ENCODE data around the gene NAV2.
"Not testable (repeated sequence)": the region's sequence is repeated elsewhere in the genome, so short reads cannot be mapped to it uniquely, and the experiment has no call there.

Gene NAV2

DNA sequence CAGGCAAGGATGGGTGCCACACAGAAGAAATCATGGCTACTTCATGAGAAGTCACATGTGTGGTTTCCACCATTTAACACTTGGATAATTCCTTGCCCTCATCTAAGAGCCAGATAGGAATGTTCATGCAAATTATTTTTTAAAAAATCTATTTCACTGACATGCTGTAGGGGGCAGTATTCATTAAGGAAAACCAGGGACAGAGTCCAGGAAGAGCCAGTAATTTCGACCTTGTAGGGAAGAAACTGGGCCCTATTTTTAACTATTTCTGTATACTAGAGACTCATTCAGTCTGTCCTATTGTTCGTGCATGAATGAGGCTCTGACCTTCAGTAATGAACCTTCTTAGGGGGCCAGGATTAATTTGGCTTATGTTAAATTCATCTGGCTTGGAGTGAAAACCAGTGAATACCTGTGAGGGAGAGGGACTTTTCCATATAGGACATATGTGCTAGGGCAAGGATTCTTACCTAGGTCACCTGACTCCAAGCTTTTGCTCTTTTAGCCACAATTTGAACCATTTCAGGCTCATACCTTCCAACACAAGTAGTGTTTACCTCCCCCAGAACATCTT, 192.7 kb downstream of the NAV2 start:
- peak; percentile 66 for DNase-seq

GRCh38 chr11:19906126-19906525, 193.5 kb downstream of the NAV2 start:
- DNase-seq, result no peak

- DNase-seq, result no peak
Measured at GRCh38 chr11:19907008-19907579, 194.5 kb downstream of the NAV2 start.

DNA sequence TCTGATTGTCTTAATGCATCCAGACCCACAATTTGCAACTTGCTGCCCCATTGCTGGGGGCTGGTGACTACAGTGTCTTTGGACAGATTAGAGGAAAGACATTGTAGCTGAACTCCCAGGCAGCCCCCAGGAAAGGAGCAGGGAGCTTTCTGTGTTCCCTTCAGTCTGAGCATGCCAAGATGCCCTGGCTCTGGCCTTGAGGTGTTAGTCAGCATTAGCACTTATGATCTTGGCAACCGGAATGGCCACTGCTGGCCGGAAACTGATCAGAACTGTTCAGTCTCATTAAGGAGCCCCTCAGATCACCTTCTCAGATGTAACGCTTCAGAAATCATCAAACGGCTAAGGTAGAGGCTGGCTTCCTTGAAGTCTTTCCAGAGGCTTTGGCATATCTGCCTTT, 195.2 kb downstream of the NAV2 start:
- no peak for DNase-seq

- DNase-seq, result no peak
Measured at GRCh38 chr11:19910931-19911330, 198.3 kb downstream of the NAV2 start.

DNA sequence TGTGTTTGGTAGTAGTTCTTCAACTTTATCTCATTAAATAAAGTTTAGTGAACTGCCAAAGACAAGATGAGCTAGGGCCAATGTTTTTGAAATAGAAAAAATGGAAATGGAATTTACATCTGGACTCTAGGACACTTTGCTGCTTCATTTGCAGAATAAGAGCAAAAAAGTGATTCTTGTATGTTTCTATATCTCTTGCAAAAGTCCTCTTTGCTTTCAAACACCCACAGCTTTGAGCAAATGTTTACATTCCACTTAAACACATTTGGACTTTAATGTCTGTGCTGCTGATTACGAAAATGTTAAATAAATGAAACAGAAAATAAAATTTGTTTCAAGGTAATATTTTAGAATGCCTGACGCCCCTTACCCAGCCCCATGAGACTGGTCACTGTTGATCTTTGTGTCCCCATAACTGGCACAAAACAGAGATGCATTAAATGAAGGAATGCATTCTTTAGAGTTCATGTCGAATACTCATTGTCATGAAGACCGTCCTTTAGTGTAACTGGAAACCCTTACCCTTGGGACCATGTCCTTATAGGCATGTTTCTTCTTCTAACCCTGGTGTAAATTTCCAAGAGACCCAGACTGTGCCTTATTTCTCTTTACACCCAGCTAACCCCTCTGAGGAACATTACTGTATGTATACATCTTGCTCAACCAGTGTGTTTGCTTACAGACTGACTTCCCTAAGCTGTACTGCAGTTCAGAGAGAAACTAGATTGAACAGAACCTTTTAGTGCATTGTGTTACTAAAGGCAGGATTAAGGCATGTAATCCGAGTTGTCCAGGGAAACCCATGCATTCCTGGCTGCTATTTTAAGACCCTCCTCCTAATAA, 199.7 kb downstream of the NAV2 start:
- DNase-seq, result no peak

DNA sequence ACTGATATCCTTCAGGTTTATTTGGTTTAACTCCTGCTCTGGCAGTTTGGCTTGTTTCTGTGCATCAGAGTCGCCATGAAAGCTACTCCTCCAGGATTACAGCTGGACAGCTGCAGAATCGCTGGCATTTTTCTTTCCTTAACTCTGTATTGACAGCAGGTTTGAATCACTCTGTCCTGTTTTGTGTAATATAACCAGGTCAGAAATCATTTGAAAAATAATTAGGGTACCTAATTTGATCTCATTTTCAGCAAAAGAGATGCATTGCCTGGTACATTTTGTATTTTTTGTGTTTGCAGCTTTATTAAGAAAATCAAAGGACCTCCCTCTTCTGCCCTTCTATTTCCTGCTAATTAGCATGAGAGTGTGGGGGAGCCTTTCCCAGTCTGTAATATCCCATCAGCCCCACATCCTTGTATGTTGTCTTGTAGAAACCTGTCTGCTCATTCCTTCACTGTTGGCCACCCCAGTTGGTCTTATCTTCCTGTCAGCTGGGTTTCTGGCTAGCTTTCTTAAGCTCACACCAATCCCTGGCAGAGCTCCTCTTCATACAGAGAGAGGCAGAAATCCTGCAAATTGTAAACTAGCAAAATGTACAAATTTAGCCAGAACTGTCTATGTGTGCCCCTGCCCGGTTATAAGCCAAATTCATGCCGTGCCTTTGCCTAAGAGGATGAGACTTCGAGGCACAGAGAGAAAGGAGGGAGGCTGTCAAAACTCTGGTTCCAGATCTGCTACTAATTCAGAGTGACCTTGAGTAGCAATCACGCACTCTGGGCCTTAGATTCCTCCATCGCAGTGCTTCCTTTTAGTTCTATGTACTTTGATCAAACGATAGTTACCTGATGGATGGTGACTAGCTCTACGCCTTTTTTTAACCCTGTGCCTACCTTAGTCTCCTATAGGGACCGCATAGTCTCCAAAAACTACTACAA, 200.6 kb downstream of the NAV2 start:
- DNase-seq, result no peak

GRCh38 chr11:19913893-19914249, 201.2 kb downstream of the NAV2 start:
- no peak for DNase-seq

GRCh38 chr11:19915808-19916207, 203.2 kb downstream of the NAV2 start:
- no peak for DNase-seq

DNA sequence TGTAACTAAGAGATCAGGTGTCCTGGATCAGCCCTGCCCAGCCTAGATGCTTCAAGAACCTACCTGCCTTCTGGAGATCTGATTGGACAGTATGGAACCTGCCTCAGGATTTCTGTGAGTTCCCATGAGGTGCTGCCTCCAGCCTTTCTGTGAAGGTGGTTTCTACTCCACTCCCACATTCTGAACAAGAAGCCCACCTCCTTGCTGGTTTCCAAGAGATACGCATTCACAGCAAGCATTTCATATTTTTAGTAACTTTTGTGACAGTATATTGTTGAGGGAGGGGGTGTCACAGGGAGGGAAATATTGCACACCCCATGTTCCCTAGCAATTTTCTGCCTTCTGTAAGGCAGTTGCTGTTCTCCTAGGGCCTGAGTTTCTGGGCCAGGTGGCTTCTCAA, 204.4 kb downstream of the NAV2 start:
- DNase-seq, result no peak

- peak; percentile 73 for DNase-seq
Measured at GRCh38 chr11:19918302-19919049, 205.8 kb downstream of the NAV2 start.

- peak; percentile 98 for DNase-seq
Measured at GRCh38 chr11:19919050-19919561, 206.5 kb downstream of the NAV2 start.

DNA sequence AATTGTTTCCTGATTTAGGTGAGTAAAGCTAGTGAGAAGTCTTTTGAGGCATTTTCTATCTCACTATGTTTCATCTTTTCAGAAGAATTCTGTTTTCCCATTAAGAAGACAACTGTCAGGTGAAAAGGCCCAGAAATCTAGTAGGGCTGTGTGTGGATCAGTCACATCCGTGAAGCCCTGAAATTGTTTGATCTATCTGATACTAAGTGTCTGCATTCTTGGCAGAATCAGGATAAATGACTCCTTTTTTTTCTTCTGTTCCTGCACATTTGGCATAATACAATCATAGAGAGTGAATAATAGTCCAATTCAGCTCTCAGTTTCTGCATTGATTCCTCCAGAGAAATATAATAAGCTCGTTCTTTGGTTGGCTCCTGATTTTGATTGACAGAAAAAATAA, 208.3 kb downstream of the NAV2 start:
- no peak for DNase-seq

DNA sequence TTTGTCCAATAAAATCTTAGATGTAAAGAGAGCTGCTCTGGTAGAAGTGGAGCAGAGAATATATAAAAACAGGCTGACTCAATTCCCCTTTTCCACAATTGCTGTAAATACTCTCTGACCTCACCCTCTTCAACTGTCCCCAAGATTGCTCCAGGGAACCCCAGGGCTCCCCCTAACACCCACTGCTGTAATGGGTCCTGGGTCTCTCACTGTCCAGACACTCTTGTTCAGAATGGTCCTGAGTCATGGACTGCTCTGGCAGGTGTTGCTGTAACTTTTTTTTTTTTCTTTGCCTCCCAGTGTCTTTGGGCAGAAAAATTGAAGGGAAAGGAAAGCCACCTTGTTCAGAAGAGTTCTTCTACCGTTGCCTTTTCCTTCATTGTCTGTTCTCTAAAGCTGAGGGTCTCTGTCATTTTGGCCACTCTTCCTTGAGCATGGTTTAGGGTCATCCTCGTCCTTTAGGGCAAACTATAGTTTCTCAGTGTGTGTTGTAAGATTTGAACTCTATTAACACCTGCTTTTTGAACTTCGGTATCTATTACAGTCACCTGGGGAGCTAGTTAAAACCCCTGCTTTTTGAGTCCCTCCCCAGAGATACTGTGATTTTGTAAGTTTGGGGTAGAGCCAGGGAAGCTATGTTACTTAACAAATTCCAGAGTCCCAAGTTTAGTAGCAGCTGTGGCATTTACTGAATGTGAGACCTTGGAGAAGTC, 209.5 kb downstream of the NAV2 start:
- DNase-seq, result no peak

- DNase-seq, result peak; percentile 64
Measured at GRCh38 chr11:19922689-19923035, 210.0 kb downstream of the NAV2 start.

- DNase-seq, result peak; percentile 79
Measured at GRCh38 chr11:19923626-19924025, 211.0 kb downstream of the NAV2 start.

DNA sequence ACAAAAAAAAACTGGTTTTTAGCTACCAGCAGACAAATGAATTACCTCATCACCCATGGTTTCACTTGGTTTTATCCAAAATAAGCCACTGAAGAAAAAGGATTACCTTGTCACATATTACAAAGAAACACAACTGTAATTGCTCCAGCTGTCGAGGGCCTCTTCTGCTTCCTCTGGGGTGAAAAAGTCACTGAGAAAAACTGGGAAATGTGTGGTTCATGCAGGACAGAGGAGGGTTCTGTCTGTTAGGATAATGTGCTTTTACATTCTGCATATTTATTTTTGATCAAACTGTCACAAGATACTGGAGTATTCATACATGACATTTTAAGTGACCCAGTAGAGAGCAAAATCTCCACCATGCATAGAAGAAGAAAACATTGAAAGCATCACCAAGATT, 211.7 kb downstream of the NAV2 start:
- DNase-seq, result no peak

DNA sequence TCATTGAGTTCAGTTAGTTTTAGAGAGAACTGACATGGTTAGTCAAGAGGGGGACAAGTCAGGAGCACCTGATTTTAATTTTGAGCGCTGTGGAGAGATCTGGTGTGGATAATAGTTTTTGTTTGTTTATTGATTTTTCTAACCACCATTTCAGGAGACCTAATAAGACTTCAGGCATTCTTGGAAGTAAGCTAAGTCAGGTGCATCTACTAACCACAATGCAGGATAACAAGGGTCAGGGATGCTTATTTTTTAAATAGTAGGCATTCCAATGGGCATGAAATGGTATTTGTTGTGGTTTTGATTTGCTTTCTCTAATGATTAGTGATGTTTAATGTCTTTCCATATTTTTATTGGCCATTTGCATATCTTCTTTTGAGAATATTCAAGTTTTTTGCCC, 212.1 kb downstream of the NAV2 start:
- no peak for DNase-seq

GRCh38 chr11:19927403-19927802, 214.8 kb downstream of the NAV2 start:
- not testable (repeated sequence) for DNase-seq

- DNase-seq, result peak; percentile 90
Measured at GRCh38 chr11:19929147-19929546, 216.5 kb downstream of the NAV2 start.

- DNase-seq, result peak; percentile 73
Measured at GRCh38 chr11:19929655-19930054, 217.0 kb downstream of the NAV2 start.

Measured in fibroblast of skin of back (primary cell).